Mesenchymal stem cell (in vitro differentiated cells and primary cell): ENCODE data around the gene SRGAP3.

Experiments used
- DNase-seq: peaks from one replicate; pipeline ENCODE4 v3.0.0-alpha.2; 2013
- H2AFZ ChIP-seq: one replicate; pipeline ENCODE4 v1.6.1; 2013; ENCODE audit warnings: low read depth, mild to moderate bottlenecking, control low read depth, inconsistent platforms, low read length, moderate library complexity
- H2AK5ac ChIP-seq: 2 replicates; pipeline ENCODE4 v1.6.1; 2013; ENCODE audit warnings: low read length, moderate library complexity, mild to moderate bottlenecking, inconsistent platforms; ENCODE audit not compliant: severe bottlenecking
- H2BK120ac ChIP-seq: one replicate; pipeline ENCODE4 v1.6.1; 2013; ENCODE audit warnings: low read depth, mild to moderate bottlenecking, inconsistent platforms, low read length, moderate library complexity
- H2BK12ac ChIP-seq, 2 experiments: one replicate each; pipeline ENCODE4 v1.6.1; 2013; ENCODE audit warnings: inconsistent platforms in 2 of 2, low read length in 2 of 2, mild to moderate bottlenecking in 2 of 2, moderate library complexity in 2 of 2, control low read depth in 1 of 2
- H2BK15ac ChIP-seq: one replicate; pipeline ENCODE4 v1.6.1; 2013; ENCODE audit warnings: mild to moderate bottlenecking, low read depth, inconsistent platforms; ENCODE audit not compliant: poor library complexity, severe bottlenecking
- H2BK5ac ChIP-seq: 2 replicates; pipeline ENCODE4 v1.6.1; 2013; ENCODE audit warnings: low read depth, mild to moderate bottlenecking, low read length, control low read depth, inconsistent platforms; ENCODE audit not compliant: poor library complexity, severe bottlenecking
- H3K14ac ChIP-seq, 2 experiments: one replicate each; pipeline ENCODE4 v1.6.1; 2013; ENCODE audit warnings: inconsistent platforms in 2 of 2, low read length in 2 of 2, control low read depth in 1 of 2, mild to moderate bottlenecking in 1 of 2, moderate library complexity in 1 of 2
- H3K18ac ChIP-seq, 2 experiments: one replicate each; pipeline ENCODE4 v1.6.1; 2013; ENCODE audit warnings: inconsistent platforms in 2 of 2, low read length in 2 of 2, control low read depth in 1 of 2, low read depth in 1 of 2, mild to moderate bottlenecking in 1 of 2
- H3K23ac ChIP-seq, 2 experiments: one replicate each; pipeline ENCODE4 v1.6.1; 2013; ENCODE audit warnings: inconsistent platforms in 2 of 2, low read length in 2 of 2, mild to moderate bottlenecking in 2 of 2, moderate library complexity in 2 of 2, control low read depth in 1 of 2
- H3K27ac ChIP-seq: 2 replicates; pipeline ENCODE4 v1.5.1; 2013; ENCODE audit warnings: mild to moderate bottlenecking, moderate library complexity, low read length, control low read depth, inconsistent platforms; ENCODE audit not compliant: poor library complexity, severe bottlenecking
- H3K27me3 ChIP-seq, 2 experiments: 2 replicates each; pipeline versions ENCODE4 v1.6.1 to v1.7.0; 2013; ENCODE audit warnings: low read length in 2 of 2, mild to moderate bottlenecking in 2 of 2, moderate library complexity in 2 of 2, control low read depth in 1 of 2, inconsistent platforms in 1 of 2; ENCODE audit not compliant: control insufficient read depth in 1 of 2, insufficient read depth in 1 of 2
- H3K36me3 ChIP-seq, 2 experiments: 2 replicates each; pipeline versions ENCODE4 v1.6.1 to v1.7.0; 2013; ENCODE audit warnings: low read length in 2 of 2, control low read depth in 1 of 2, inconsistent platforms in 1 of 2, low read depth in 1 of 2, mild to moderate bottlenecking in 1 of 2; ENCODE audit not compliant: insufficient read depth in 2 of 2, control insufficient read depth in 1 of 2
- H3K4ac ChIP-seq, 2 experiments: one replicate each; pipeline ENCODE4 v1.6.1; 2013; ENCODE audit warnings: inconsistent platforms in 2 of 2, low read length in 2 of 2, mild to moderate bottlenecking in 2 of 2, moderate library complexity in 2 of 2, control low read depth in 1 of 2, low read depth in 1 of 2
- H3K4me1 ChIP-seq: 2 replicates; pipeline ENCODE4 v1.6.1; 2013; ENCODE audit warnings: low read depth, low read length, control low read depth; ENCODE audit not compliant: control insufficient read depth, insufficient read depth
- H3K4me2 ChIP-seq: 2 replicates; pipeline ENCODE4 v1.6.1; 2013; ENCODE audit warnings: low read length, mild to moderate bottlenecking, inconsistent platforms; ENCODE audit not compliant: poor library complexity, severe bottlenecking
- H3K4me3 ChIP-seq, 2 experiments: 2 replicates each; pipeline versions ENCODE4 v1.5.1 to v1.7.0; 2013; ENCODE audit warnings: low read length in 2 of 2, mild to moderate bottlenecking in 2 of 2, control low read depth in 1 of 2, low read depth in 1 of 2; ENCODE audit not compliant: insufficient read depth in 1 of 2
- H3K79me1 ChIP-seq: replicated peaks from 2 replicates; pipeline ENCODE4 v1.6.1; 2013; ENCODE audit warnings: mild to moderate bottlenecking, control low read depth, low read length, inconsistent platforms; ENCODE audit not compliant: poor library complexity, severe bottlenecking
- H3K9ac ChIP-seq: 2 replicates; pipeline ENCODE4 v1.7.0; 2013; ENCODE audit warnings: mild to moderate bottlenecking, low read length, moderate library complexity
- H3K9me3 ChIP-seq: 2 replicates; pipeline ENCODE4 v1.7.0; 2013; ENCODE audit warnings: mild to moderate bottlenecking, low read length; ENCODE audit not compliant: control insufficient read depth
- H4K8ac ChIP-seq: one replicate; pipeline ENCODE4 v1.6.1; 2013; ENCODE audit warnings: inconsistent platforms, mild to moderate bottlenecking, low read length, moderate library complexity
- H4K91ac ChIP-seq: one replicate; pipeline ENCODE4 v1.6.1; 2013; ENCODE audit warnings: mild to moderate bottlenecking, low read length, inconsistent platforms
- WGBS: methylation state at CpG from one replicate; pipeline ENCODE4 v1.1.7; 2013; ENCODE audit warnings: mixed read lengths; 5-methylcytosine and 5-hydroxymethylcytosine counted together

The SRGAP3 gene

DNA sequence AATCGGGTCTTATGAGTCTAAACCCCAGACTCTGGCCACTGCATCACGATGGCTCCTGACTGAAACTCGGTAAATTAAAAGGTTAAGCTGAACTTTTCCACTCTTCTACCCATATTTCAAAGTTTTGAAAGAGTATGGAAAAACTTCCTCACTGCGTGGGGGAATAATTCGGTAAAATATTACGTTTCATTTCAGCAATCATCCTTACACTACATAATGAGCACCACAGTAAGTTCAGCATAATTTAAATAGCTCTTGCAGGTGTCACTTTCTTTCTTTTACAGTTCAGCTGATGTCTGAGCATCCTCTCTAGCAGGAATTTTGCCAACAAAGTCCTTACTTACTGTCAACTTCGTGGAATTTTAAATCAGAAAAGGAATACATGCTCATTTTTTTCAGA, 17.5 kb downstream of the SRGAP3 start:
- no peak overlapping the region for H2BK120ac ChIP-seq

DNA sequence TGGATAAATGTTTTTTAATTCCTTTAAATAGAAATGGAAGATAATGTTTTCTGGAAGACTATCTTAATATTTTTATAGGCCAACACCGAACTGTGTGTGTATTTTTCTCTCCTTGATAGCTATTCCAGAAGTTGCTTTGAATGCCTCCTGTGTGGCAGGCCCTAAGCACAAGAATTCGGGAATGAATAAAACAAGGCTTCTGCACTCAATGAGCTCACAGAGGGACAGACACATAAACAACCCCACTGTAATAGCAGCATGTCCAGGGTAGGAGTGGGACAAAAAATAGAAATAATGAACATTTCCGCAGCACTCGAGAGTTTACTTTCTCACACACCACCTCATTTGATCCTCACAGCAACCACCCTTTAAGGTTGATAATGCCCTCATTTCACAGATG, 18.0 kb downstream of the SRGAP3 start:
- DNase-seq, result no peak
- Histone ChIP-seq H2BK15ac (no peak overlapping the region), H3K9ac (peak overlapping the region; percentile 66), H3K36me3 (no peaks in the 10 kb centered on the region), H3K23ac (no peak overlapping the region), H3K27ac (no peak overlapping the region), H2AFZ (no peak overlapping the region), H3K14ac (no peak overlapping the region), H4K91ac (no peak overlapping the region), H2AK5ac (no peak overlapping the region), H2BK120ac (no peak overlapping the region), H3K27me3 (peaks cover 0 to 16% of the 10 kb centered on the region in 2 experiments), H3K4ac (no peak overlapping the region), H2BK12ac (no peak overlapping the region), H3K4me1 (no peaks in the 10 kb centered on the region), H3K18ac (no peak overlapping the region), H3K4me2 (no peak overlapping the region), H3K79me1 (no peaks in the 10 kb centered on the region), H3K4me3 (peak overlapping the region in 1 of 2 experiments; percentile 34), H3K9me3 (no peaks in the 10 kb centered on the region), H4K8ac (no peak overlapping the region), H2BK5ac (no peak overlapping the region)
- WGBS, result 92% methylated on average over 4 of the region's 4 CpGs

More for the DNA sequence above, 17.5 kb downstream of the SRGAP3 start:
- no peak overlapping the region for H2AFZ ChIP-seq
- no peak overlapping the region for H4K8ac ChIP-seq
- 87% methylated on average over 7 of the region's 7 CpGs for WGBS
- no peak overlapping the region for H2AK5ac ChIP-seq
- H3K4me2 ChIP-seq, result no peak overlapping the region
- no peaks in the 10 kb centered on the region for H3K79me1 ChIP-seq
- no peak overlapping the region for H4K91ac ChIP-seq
- no peaks in the 10 kb centered on the region for H3K9me3 ChIP-seq
- no peak overlapping the region for H2BK12ac ChIP-seq
- H3K36me3 ChIP-seq, result no peaks in the 10 kb centered on the region
- H3K9ac ChIP-seq, result no peak overlapping the region
- H3K14ac ChIP-seq, result no peak overlapping the region
- H3K4me1 ChIP-seq, result no peaks in the 10 kb centered on the region
- no peak overlapping the region for H3K4me3 ChIP-seq
- DNase-seq, result no peak
- H3K23ac ChIP-seq, result no peak overlapping the region
- H3K27ac ChIP-seq, result no peak overlapping the region
- H2BK5ac ChIP-seq, result no peak overlapping the region
- H2BK15ac ChIP-seq, result no peak overlapping the region
- H3K18ac ChIP-seq, result no peak overlapping the region
- H3K27me3 ChIP-seq, result peaks cover 0 to 11% of the 10 kb centered on the region in 2 experiments
- no peak overlapping the region for H3K4ac ChIP-seq

DNA sequence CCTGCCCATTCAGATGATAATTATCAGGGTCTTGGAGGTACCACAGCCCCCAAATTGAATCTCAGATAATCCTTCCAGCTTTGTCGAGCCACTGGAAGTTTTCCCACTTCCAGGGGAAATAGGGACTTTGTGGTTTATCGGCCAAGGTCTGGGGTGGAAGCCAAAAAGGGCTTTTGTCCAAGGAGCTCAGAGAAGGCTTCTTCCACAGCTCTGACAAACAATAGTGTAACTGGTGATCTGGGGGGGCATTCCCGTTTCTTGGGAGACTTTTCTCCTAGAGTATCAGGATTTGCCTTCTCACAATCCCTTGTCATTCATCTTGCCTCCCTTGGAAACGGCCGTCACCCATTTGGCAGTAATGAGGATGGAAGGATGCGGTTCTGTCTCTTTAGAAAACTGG, 18.4 kb downstream of the SRGAP3 start:
- Histone ChIP-seq H3K9ac (peak overlapping the region; percentile 66), H3K36me3 (no peaks in the 10 kb centered on the region), H3K4ac (no peak overlapping the region), H2BK120ac (no peak overlapping the region), H3K14ac (no peak overlapping the region), H4K8ac (no peak overlapping the region), H3K27me3 (peaks cover 0 to 19% of the 10 kb centered on the region in 2 experiments), H2BK12ac (no peak overlapping the region), H2BK15ac (no peak overlapping the region), H2AK5ac (no peak overlapping the region), H3K79me1 (no peaks in the 10 kb centered on the region), H3K18ac (no peak overlapping the region), H2AFZ (no peak overlapping the region), H3K27ac (no peak overlapping the region), H3K4me3 (peak overlapping the region in 1 of 2 experiments; percentile 34), H4K91ac (no peak overlapping the region), H3K4me2 (no peak overlapping the region), H2BK5ac (no peak overlapping the region), H3K9me3 (no peaks in the 10 kb centered on the region), H3K4me1 (no peaks in the 10 kb centered on the region), H3K23ac (no peak overlapping the region)
- WGBS, result 70% methylated on average over 3 of the region's 6 CpGs
- no peak for DNase-seq

DNA sequence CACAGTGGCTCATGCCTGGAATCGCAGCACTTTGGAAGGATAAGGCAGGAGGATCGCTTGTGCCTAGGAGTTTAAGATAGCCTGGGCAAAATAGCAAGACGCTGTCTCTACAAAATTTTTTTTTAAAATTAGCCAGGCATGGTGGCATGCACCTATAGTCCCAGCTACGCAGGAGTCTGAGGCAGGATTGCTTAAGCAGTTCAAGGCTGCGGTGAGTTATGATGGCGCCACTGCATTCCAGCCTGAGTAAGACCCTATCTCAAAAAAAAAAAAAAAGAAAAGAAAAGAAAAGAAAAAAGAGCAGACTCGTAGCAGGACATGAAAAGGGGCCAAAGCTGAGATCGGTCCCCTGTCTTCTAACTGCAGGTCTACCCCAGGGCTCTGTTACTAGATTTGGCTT, 18.9 kb downstream of the SRGAP3 start:
- H3K79me1 ChIP-seq, result no peaks in the 10 kb centered on the region
- DNase-seq, result no peak
- H3K14ac ChIP-seq, result no peak overlapping the region
- H3K27ac ChIP-seq, result no peak overlapping the region
- no peak overlapping the region for H2BK12ac ChIP-seq
- no peak overlapping the region for H3K23ac ChIP-seq
- H3K4me3 ChIP-seq, result peak overlapping the region in 1 of 2 experiments; percentile 34
- no peak overlapping the region for H3K4me2 ChIP-seq
- H3K27me3 ChIP-seq, result peaks cover 0 to 19% of the 10 kb centered on the region in 2 experiments
- no peak overlapping the region for H3K18ac ChIP-seq
- H3K9me3 ChIP-seq, result no peaks in the 10 kb centered on the region
- no peak overlapping the region for H2AFZ ChIP-seq
- peak overlapping the region; percentile 66 for H3K9ac ChIP-seq
- H3K4ac ChIP-seq, result no peak overlapping the region
- H3K36me3 ChIP-seq, result no peaks in the 10 kb centered on the region
- no peak overlapping the region for H2BK15ac ChIP-seq
- no peak overlapping the region for H4K8ac ChIP-seq
- 84% methylated on average over 8 of the region's 8 CpGs for WGBS
- no peaks in the 10 kb centered on the region for H3K4me1 ChIP-seq
- H2BK120ac ChIP-seq, result no peak overlapping the region
- H2AK5ac ChIP-seq, result no peak overlapping the region
- H2BK5ac ChIP-seq, result no peak overlapping the region
- no peak overlapping the region for H4K91ac ChIP-seq
